Measurements from ENCODE around the gene JUNB.
"Not testable (repeated sequence)": the region's sequence is repeated elsewhere in the genome, so short reads cannot be mapped to it uniquely, and the experiment has no call there.

Gene JUNB

GRCh38 chr19:12804051-12804450, 12.8 kb downstream of the JUNB start:
- DNase-seq (ENCODE audit: low spot score): no peak

- peak; percentile 83 for DNase-seq (ENCODE audit: low spot score)
These were observed 15.2 kb downstream of the JUNB start, which contains the start of gene RNASEH2A for GRCh38 chr19:12806242-12807081. Gene RNASEH2A, plus strand, starts transcription at chr19:12806584. Its CDS starts 90 bp downstream, at chr19:12806674.

GRCh38 chr19:12815088-12815487, 23.8 kb downstream of the JUNB start:
- DNase-seq (ENCODE audit: low spot score): no peak

- not testable (repeated sequence) for DNase-seq (ENCODE audit: low spot score)
These were observed 25.9 kb downstream of the JUNB start for GRCh38 chr19:12817188-12817587.

- DNase-seq (ENCODE audit: low spot score): not testable (repeated sequence)
These were observed 26.5 kb downstream of the JUNB start for GRCh38 chr19:12817810-12818209.

- DNase-seq (ENCODE audit: low spot score): no peak
These were observed 30.5 kb downstream of the JUNB start for GRCh38 chr19:12821761-12822160.

GRCh38 chr19:12825254-12826131, 34.2 kb downstream of the JUNB start:
- DNase-seq (ENCODE audit: low spot score): peak; percentile 76

GRCh38 chr19:12828494-12828893, 37.2 kb downstream of the JUNB start:
- DNase-seq (ENCODE audit: low spot score): peak; percentile 69

GRCh38 chr19:12833418-12833737, 42.1 kb downstream of the JUNB start:
- DNase-seq (ENCODE audit: low spot score): no peak

- DNase-seq (ENCODE audit: low spot score): peak; percentile 55
These were observed 42.7 kb downstream of the JUNB start for GRCh38 chr19:12833738-12834565.

- no peak for DNase-seq (ENCODE audit: low spot score)
These were observed 43.3 kb downstream of the JUNB start, which contains the start of gene RTBDN for GRCh38 chr19:12834566-12834943. Gene RTBDN, minus strand, starts transcription at chr19:12834579. Its CDS starts 4,600 bp downstream, at chr19:12829979.

- DNase-seq (ENCODE audit: low spot score): peak; percentile 76
These were observed 43.9 kb downstream of the JUNB start for GRCh38 chr19:12834976-12835757.

- DNase-seq (ENCODE audit: low spot score): no peak
These were observed 45.2 kb downstream of the JUNB start for GRCh38 chr19:12836529-12836863.

- DNase-seq (ENCODE audit: low spot score): no peak
These were observed 45.9 kb downstream of the JUNB start for GRCh38 chr19:12837225-12837624.

GRCh38 chr19:12838182-12838885, 47.0 kb downstream of the JUNB start, which contains the start of gene MAST1:
Gene MAST1, plus strand, starts transcription at chr19:12838515. Its CDS starts 58 bp downstream, at chr19:12838573.
- peak; percentile 76 for DNase-seq (ENCODE audit: low spot score)

GRCh38 chr19:12838886-12839756, 47.8 kb downstream of the JUNB start:
- no peak for DNase-seq (ENCODE audit: low spot score)

- no peak for DNase-seq (ENCODE audit: low spot score)
These were observed 49.1 kb downstream of the JUNB start for GRCh38 chr19:12840091-12841079.

GRCh38 chr19:12841094-12841493, 49.8 kb downstream of the JUNB start:
- DNase-seq (ENCODE audit: low spot score): no peak

Data from HuH-7 (cell line).